Panc1 (cell line): ENCODE measurements around the gene TIAL1. TPM values are rescaled to one million over a fixed set of nuclear protein-coding genes. Genes with fewer than 3 reads are reported as not detected.

Source experiments
- ATAC-seq: fragments of 200-7000 bp; cut with Tn5 transposase; 2 replicates; pipeline ENCODE4 v1.9.1; 2020; ENCODE audit warnings: mild to moderate bottlenecking, moderate library complexity
- BruUV-seq: library from RNA; stranded (reverse); fragments of 400-500 nt; replicated peaks from 2 replicates; lab custom pipeline; 2021; lab: Mats Ljungman, UMichigan
- CTCF ChIA-PET: fragments of 300-600 bp; sonication (Branson Sonifier 250); formaldehyde crosslinking; loops from one replicate; lab custom pipeline; 2022; ENCODE audit warnings: antibody characterized with exemption; lab: Charles Lee
- POLR2A ChIA-PET: fragments of 300-600 bp; sonication (Branson Sonifier 250); formaldehyde crosslinking; loops from one replicate; lab custom pipeline; 2022; ENCODE audit warnings: antibody characterized with exemption; lab: Charles Lee
- DNase-seq: peaks from one replicate; pipeline ENCODE4 v3.0.0-alpha.2; 2010; ENCODE audit warnings: low read depth, low spot score
- H3K27ac ChIP-seq: 2 replicates; pipeline ENCODE4 v1.5.1; 2011; ENCODE audit warnings: mild to moderate bottlenecking, low read length, inconsistent platforms
- H3K27me3 ChIP-seq: fragments of 200-500 bp; sonication (Bioruptor generic); 2 replicates; pipeline ENCODE4 v1.6.0; 2014; ENCODE audit warnings: low read length, inconsistent platforms; ENCODE audit not compliant: control insufficient read depth, insufficient read depth
- H3K36me3 ChIP-seq: fragments of 200-500 bp; sonication (Bioruptor generic); 2 replicates; pipeline ENCODE4 v1.5.1; 2014; ENCODE audit warnings: inconsistent platforms, mild to moderate bottlenecking, low read length, moderate library complexity; ENCODE audit not compliant: control insufficient read depth, insufficient read depth
- H3K4me1 ChIP-seq: 2 replicates; pipeline ENCODE4 v1.5.1; 2011; ENCODE audit warnings: inconsistent platforms, mild to moderate bottlenecking, low read length, moderate library complexity; ENCODE audit not compliant: control insufficient read depth, insufficient read depth
- H3K4me3 ChIP-seq, 2 experiments: 2 replicates each; pipeline ENCODE4 v1.5.1; 2011 to 2012; ENCODE audit warnings: low read depth in 2 of 2, low read length in 2 of 2, mild to moderate bottlenecking in 2 of 2, inconsistent platforms in 1 of 2, moderate library complexity in 1 of 2
- H3K9me3 ChIP-seq: fragments of 200-500 bp; sonication (Bioruptor generic); 2 replicates; pipeline ENCODE4 v1.5.1; 2014; ENCODE audit warnings: low read depth, mild to moderate bottlenecking, inconsistent platforms, low read length, moderate library complexity; ENCODE audit not compliant: control insufficient read depth, insufficient read depth
- POLR2AphosphoS5 ChIP-seq: IDR thresholded peaks from 2 replicates; pipeline ENCODE4 v1.6.1; 2012; ENCODE audit warnings: mild to moderate bottlenecking, low read depth, low read length, moderate library complexity
- SIN3A ChIP-seq: IDR thresholded peaks from 2 replicates; pipeline ENCODE4 v1.6.1; 2012; ENCODE audit warnings: low read depth, mild to moderate bottlenecking, low read length, moderate library complexity, borderline replicate concordance; ENCODE audit not compliant: insufficient read depth
- TCF7L2 ChIP-seq: IDR thresholded peaks from 2 replicates; pipeline ENCODE4 v1.6.1; 2011; ENCODE audit warnings: mild to moderate bottlenecking, low read depth, low read length, inconsistent platforms
- in situ Hi-C: cut with HindIII; loops from 2 replicates; pipeline ENCODE4 v1.10.0; 2016; ENCODE audit warnings: low sequenced_read_pairs, low pct_unique_long_range_greater_than_20kb
- intact Hi-C: fragments of 100-400 bp; cut with micrococcal nuclease; formaldehyde crosslinking; loops from one replicate; pipeline ENCODE4 v1.10.0; 2022; ENCODE audit not compliant: unreplicated experiment
- total RNA-seq: library from RNA; stranded (reverse); gene quantifications from one replicate; pipeline ENCODE4 v1.2.1, GENCODE V29; 2021; ENCODE audit not compliant: unreplicated experiment
- TF ChIP-seq, protein P1 (sequence below): fragments of 450-650 bp; IDR thresholded peaks from 2 replicates; pipeline ENCODE4 v1.5.1; 2017; ENCODE audit warnings: mild to moderate bottlenecking
- TF ChIP-seq, protein P2 (sequence below), 2 experiments: IDR thresholded peaks; 2 replicates each; pipeline ENCODE4 v1.6.1; 2011 to 2012; ENCODE audit warnings: low read depth in 2 of 2, control low read depth in 1 of 2, low read length in 1 of 2, mild to moderate bottlenecking in 1 of 2, moderate library complexity in 1 of 2; ENCODE audit not compliant: insufficient read depth in 1 of 2

Gene TIAL1
- total RNA-seq, 1 experiment from 2014 or later: 236 TPM

DNA sequence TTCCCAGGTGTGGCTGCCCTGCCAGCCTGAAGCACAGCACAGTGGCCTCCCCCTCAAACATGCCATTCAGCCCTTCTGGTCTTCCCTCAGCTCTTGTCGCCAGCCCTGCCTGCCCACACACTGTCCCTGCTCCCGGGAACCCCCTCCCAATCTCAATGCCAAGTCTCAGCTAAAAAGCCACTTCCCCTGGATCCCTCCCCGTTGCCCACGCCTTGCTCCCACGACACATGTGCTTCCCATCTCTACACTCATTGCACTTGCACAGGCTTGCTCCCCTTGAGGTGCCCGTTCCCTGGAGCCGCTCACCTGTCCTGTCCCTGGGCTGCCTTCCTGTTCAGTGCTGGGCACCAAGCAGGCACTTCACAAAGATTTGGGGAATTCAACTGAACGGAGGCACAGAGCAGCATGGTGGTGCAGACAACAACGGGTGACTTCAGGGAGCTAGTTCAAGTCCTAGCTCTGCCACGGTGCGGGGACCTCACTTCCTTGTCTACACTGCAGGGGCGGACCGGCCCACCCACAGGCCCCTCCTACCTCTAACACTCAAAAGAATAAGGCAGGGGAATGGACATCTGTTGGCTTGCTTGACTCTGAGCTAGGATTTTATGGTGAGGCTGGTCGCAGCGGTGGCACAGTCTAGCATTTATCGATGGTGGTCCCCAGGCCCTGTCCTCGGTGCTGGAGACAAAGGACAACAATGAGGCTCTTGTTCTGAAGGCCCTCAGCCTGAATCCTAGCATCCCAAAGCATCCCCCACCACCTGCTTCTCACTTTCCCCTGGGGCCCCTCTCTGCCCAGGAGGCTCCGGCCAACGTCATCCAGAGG, 72.7 kb downstream of the TIAL1 start:
- no TSS peak for BruUV-seq
- Histone ChIP-seq H3K9me3 (no peaks in the 10 kb centered on the region), H3K4me3 (no peak overlapping the region), H3K27me3 (no peaks in the 10 kb centered on the region), H3K4me1 (no peaks in the 10 kb centered on the region), H3K36me3 (peaks cover 4% of the 10 kb centered on the region; the same call in 1 of the 2 replicates), H3K27ac (no peak overlapping the region)
- CTCF ChIA-PET: no interaction called here
- TF ChIP-seq, protein P1, sequence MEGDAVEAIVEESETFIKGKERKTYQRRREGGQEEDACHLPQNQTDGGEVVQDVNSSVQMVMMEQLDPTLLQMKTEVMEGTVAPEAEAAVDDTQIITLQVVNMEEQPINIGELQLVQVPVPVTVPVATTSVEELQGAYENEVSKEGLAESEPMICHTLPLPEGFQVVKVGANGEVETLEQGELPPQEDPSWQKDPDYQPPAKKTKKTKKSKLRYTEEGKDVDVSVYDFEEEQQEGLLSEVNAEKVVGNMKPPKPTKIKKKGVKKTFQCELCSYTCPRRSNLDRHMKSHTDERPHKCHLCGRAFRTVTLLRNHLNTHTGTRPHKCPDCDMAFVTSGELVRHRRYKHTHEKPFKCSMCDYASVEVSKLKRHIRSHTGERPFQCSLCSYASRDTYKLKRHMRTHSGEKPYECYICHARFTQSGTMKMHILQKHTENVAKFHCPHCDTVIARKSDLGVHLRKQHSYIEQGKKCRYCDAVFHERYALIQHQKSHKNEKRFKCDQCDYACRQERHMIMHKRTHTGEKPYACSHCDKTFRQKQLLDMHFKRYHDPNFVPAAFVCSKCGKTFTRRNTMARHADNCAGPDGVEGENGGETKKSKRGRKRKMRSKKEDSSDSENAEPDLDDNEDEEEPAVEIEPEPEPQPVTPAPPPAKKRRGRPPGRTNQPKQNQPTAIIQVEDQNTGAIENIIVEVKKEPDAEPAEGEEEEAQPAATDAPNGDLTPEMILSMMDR: no peak
- TF ChIP-seq POLR2AphosphoS5 (no peak), SIN3A (no peak), TCF7L2 (no peak)
- TF ChIP-seq, protein P2, sequence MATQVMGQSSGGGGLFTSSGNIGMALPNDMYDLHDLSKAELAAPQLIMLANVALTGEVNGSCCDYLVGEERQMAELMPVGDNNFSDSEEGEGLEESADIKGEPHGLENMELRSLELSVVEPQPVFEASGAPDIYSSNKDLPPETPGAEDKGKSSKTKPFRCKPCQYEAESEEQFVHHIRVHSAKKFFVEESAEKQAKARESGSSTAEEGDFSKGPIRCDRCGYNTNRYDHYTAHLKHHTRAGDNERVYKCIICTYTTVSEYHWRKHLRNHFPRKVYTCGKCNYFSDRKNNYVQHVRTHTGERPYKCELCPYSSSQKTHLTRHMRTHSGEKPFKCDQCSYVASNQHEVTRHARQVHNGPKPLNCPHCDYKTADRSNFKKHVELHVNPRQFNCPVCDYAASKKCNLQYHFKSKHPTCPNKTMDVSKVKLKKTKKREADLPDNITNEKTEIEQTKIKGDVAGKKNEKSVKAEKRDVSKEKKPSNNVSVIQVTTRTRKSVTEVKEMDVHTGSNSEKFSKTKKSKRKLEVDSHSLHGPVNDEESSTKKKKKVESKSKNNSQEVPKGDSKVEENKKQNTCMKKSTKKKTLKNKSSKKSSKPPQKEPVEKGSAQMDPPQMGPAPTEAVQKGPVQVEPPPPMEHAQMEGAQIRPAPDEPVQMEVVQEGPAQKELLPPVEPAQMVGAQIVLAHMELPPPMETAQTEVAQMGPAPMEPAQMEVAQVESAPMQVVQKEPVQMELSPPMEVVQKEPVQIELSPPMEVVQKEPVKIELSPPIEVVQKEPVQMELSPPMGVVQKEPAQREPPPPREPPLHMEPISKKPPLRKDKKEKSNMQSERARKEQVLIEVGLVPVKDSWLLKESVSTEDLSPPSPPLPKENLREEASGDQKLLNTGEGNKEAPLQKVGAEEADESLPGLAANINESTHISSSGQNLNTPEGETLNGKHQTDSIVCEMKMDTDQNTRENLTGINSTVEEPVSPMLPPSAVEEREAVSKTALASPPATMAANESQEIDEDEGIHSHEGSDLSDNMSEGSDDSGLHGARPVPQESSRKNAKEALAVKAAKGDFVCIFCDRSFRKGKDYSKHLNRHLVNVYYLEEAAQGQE (IDR thresholded peaks at IDR 0.05; ENCODE audit: insufficient read depth in 1 of 2, low read depth in 2 of 2, low read length in 1 of 2): 0 out of 4 replicates have a peak, but pooled peaks of 1 of the 2 experiments have one; percentile 22
- 0 out of 2 replicates have a peak, but pooled peaks have one; percentile 19 for ATAC-seq
- POLR2A ChIA-PET: no interaction called here
- no peak for DNase-seq
- in situ Hi-C loops (no loop called here), intact Hi-C loops (no loop called here)

Other genes with a start within 250 kb of the TIAL1 start
- 68.6 TPM for gene RGS10, start 54.2 kb downstream of the TIAL1 start, total RNA-seq
- gene BAG3, start 54.4 kb upstream of the TIAL1 start, total RNA-seq: 131 TPM
- 26.7 TPM for gene INPP5F, start 129.1 kb upstream of the TIAL1 start, total RNA-seq